H1 (cell line): Measurements from ENCODE around the gene UGT2B15. TPM values are rescaled to one million over a fixed set of nuclear protein-coding genes. Genes with fewer than 3 reads are reported as not detected.

Source experiments
- CTCF ChIA-PET: fragments of 300-600 bp; sonication (Branson Sonifier 250); formaldehyde crosslinking; loops from one replicate; lab custom pipeline; 2021; ENCODE audit not compliant: partially characterized antibody; lab: Charles Lee
- POLR2A ChIA-PET: fragments of 300-600 bp; sonication (Branson Sonifier 250); formaldehyde crosslinking; loops from one replicate; lab custom pipeline; 2021; ENCODE audit warnings: inconsistent platforms; ENCODE audit not compliant: partially characterized antibody; lab: Charles Lee
- DNase-seq, 2 experiments: peaks; one replicate each; pipeline versions ENCODE4 v3.0.0 to v3.0.0-alpha.2; 2010 to 2022; ENCODE audit warnings: low spot score in 2 of 2, low read depth in 1 of 2, mixed read lengths in 1 of 2
- FAIRE-seq: peaks from 2 replicates; lab custom pipeline; 2011; peaks lifted over from hg19 to GRCh38; lab: Jason Lieb, UNC
- H2AFZ ChIP-seq: 2 replicates; pipeline ENCODE4 v1.8.1; 2012; ENCODE audit warnings: low read length, inconsistent platforms
- H2AK5ac ChIP-seq: 2 replicates; pipeline ENCODE4 v1.6.1; 2013; ENCODE audit warnings: low read depth, low read length
- H2BK120ac ChIP-seq: replicated peaks from 2 replicates; pipeline ENCODE3; 2013; ENCODE audit warnings: low read depth, low read length, inconsistent platforms
- H2BK12ac ChIP-seq: 2 replicates; pipeline ENCODE4 v1.6.1; 2013; ENCODE audit warnings: low read depth, low read length
- H2BK15ac ChIP-seq: 2 replicates; pipeline ENCODE4 v1.6.1; 2013; ENCODE audit warnings: low read length
- H2BK20ac ChIP-seq: 2 replicates; pipeline ENCODE4 v1.6.1; 2013; ENCODE audit warnings: low read length
- H2BK5ac ChIP-seq: 2 replicates; pipeline ENCODE4 v1.6.1; 2013; ENCODE audit warnings: low read depth, low read length
- H3K14ac ChIP-seq: 2 replicates; pipeline ENCODE4 v1.6.1; 2013; ENCODE audit warnings: inconsistent platforms; ENCODE audit not compliant: insufficient read length
- H3K18ac ChIP-seq: 2 replicates; pipeline ENCODE4 v1.6.1; 2013; ENCODE audit warnings: low read length; ENCODE audit errors: extremely low read depth
- H3K23ac ChIP-seq: 2 replicates; pipeline ENCODE4 v1.6.1; 2013; ENCODE audit warnings: inconsistent platforms; ENCODE audit not compliant: insufficient read length
- H3K23me2 ChIP-seq: 2 replicates; pipeline ENCODE4 v1.6.1; 2013; ENCODE audit warnings: low read depth, low read length
- H3K27ac ChIP-seq: 2 replicates; pipeline ENCODE4 v1.6.1; 2011; ENCODE audit warnings: low read depth, low read length, inconsistent platforms
- H3K27me3 ChIP-seq, 4 experiments: replicated peaks in 1 of 4; 1 replicate in 1 of 4; 2 replicates in 3 of 4; pipeline versions ENCODE4 v1.6.1 to v1.8.1; 2011 to 2013; ENCODE audit warnings: low read length in 3 of 4, mild to moderate bottlenecking in 3 of 4, inconsistent platforms in 2 of 4, mixed read lengths in 2 of 4, moderate library complexity in 1 of 4; ENCODE audit not compliant: control insufficient read depth in 3 of 4, insufficient read depth in 3 of 4; ENCODE audit errors: extremely low read depth in 1 of 4
- H3K36me3 ChIP-seq, 4 experiments: 2 replicates each; pipeline versions ENCODE4 v1.6.1 to v1.8.1; 2011 to 2013; ENCODE audit warnings: mild to moderate bottlenecking in 4 of 4, low read length in 3 of 4, moderate library complexity in 2 of 4, control low read depth in 1 of 4, inconsistent platforms in 1 of 4; ENCODE audit not compliant: insufficient read depth in 4 of 4, control insufficient read depth in 2 of 4
- H3K4ac ChIP-seq: replicated peaks from 2 replicates; pipeline ENCODE3; 2013; ENCODE audit warnings: low read length, low read depth, mixed read lengths, inconsistent platforms; ENCODE audit not compliant: insufficient read length
- H3K4me1 ChIP-seq, 4 experiments: replicated peaks in 1 of 4; 1 replicate in 1 of 4; 2 replicates in 3 of 4; pipeline versions ENCODE4 v1.6.1 to v1.8.1; 2011 to 2013; ENCODE audit warnings: low read length in 3 of 4, inconsistent platforms in 2 of 4, mixed read lengths in 1 of 4; ENCODE audit not compliant: insufficient read depth in 4 of 4, control insufficient read depth in 3 of 4
- H3K4me2 ChIP-seq, 2 experiments: 2 replicates each; pipeline versions ENCODE4 v1.6.1 to v1.8.1; 2011 to 2013; ENCODE audit warnings: low read depth in 2 of 2, low read length in 2 of 2, control low read depth in 1 of 2, inconsistent platforms in 1 of 2, mild to moderate bottlenecking in 1 of 2; ENCODE audit not compliant: insufficient read depth in 1 of 2
- H3K4me3 ChIP-seq, 4 experiments: fragments of 200-600, 300-600 bp in 1 of 4; sonication (generic), shearing (Covaris generic), sonication (Bioruptor Twin) in 1 of 4; 2 replicates each; pipeline versions ENCODE4 v1.5.1 to v1.8.1; 2011 to 2016; ENCODE audit warnings: low read length in 4 of 4, low read depth in 3 of 4, control low read depth in 2 of 4, inconsistent platforms in 2 of 4, mild to moderate bottlenecking in 2 of 4, mixed read lengths in 1 of 4, moderate library complexity in 1 of 4; ENCODE audit not compliant: insufficient read depth in 2 of 4; ENCODE audit errors: extremely low read depth in 1 of 4
- H3K56ac ChIP-seq: replicated peaks from 2 replicates; pipeline ENCODE3; 2013; ENCODE audit warnings: low read depth, mild to moderate bottlenecking, mixed read lengths, low read length, inconsistent platforms; ENCODE audit not compliant: insufficient read length
- H3K79me1 ChIP-seq: 2 replicates; pipeline ENCODE4 v1.6.1; 2013; ENCODE audit warnings: low read depth, low read length, control low read depth
- H3K79me2 ChIP-seq, 2 experiments: 2 replicates each; pipeline versions ENCODE4 v1.6.1 to v1.8.1; 2012 to 2013; ENCODE audit warnings: low read length in 2 of 2, mild to moderate bottlenecking in 2 of 2, inconsistent platforms in 1 of 2; ENCODE audit not compliant: insufficient read depth in 2 of 2, control insufficient read depth in 1 of 2
- H3K9ac ChIP-seq, 4 experiments: replicated peaks in 1 of 4; 1 replicate in 1 of 4; 2 replicates in 3 of 4; pipeline versions ENCODE4 v1.6.1 to v1.8.1; 2011 to 2013; ENCODE audit warnings: low read depth in 3 of 4, low read length in 3 of 4, control low read depth in 2 of 4, mild to moderate bottlenecking in 2 of 4, moderate library complexity in 2 of 4, inconsistent platforms in 1 of 4; ENCODE audit errors: extremely low read depth in 1 of 4
- H3K9me3 ChIP-seq, 2 experiments: 2 replicates each; pipeline versions ENCODE4 v1.6.1 to v1.8.1; 2012 to 2013; ENCODE audit warnings: mild to moderate bottlenecking in 2 of 2, moderate library complexity in 2 of 2, control low read depth in 1 of 2, inconsistent platforms in 1 of 2, low read depth in 1 of 2, low read length in 1 of 2, mixed read lengths in 1 of 2; ENCODE audit not compliant: insufficient read depth in 2 of 2
- H4K20me1 ChIP-seq, 2 experiments: replicated peaks in 1 of 2; 2 replicates each; pipeline versions ENCODE3 to v1.8.1; 2011 to 2013; ENCODE audit warnings: inconsistent platforms in 2 of 2, low read length in 2 of 2, mild to moderate bottlenecking in 1 of 2; ENCODE audit not compliant: insufficient read depth in 2 of 2, control insufficient read depth in 1 of 2
- H4K5ac ChIP-seq: 2 replicates; pipeline ENCODE4 v1.6.1; 2013; ENCODE audit warnings: low read length, low read depth, mixed read lengths, inconsistent platforms; ENCODE audit not compliant: insufficient read length
- H4K8ac ChIP-seq: 2 replicates; pipeline ENCODE4 v1.8.0; 2013; ENCODE audit warnings: mild to moderate bottlenecking, moderate library complexity, low read length, inconsistent platforms; ENCODE audit not compliant: insufficient read depth; ENCODE audit errors: extremely low read depth
- H4K91ac ChIP-seq: replicated peaks from 2 replicates; pipeline ENCODE3; 2013; ENCODE audit warnings: low read length, mixed read lengths, inconsistent platforms; ENCODE audit not compliant: insufficient read length
- ASH2L ChIP-seq: fragments of 200-600, 300-600 bp; sonication (generic); IDR thresholded peaks from one replicate; pipeline ENCODE4 v1.7.1; 2017; ENCODE audit warnings: low read length
- NRF1 ChIP-seq: IDR thresholded peaks from 2 replicates; pipeline ENCODE4 v1.6.1; 2011; ENCODE audit warnings: mild to moderate bottlenecking, low read depth, low read length, improper control_type of control experiment
- SRF ChIP-seq: IDR thresholded peaks from 2 replicates; pipeline ENCODE4 v1.6.1; 2011; ENCODE audit warnings: mild to moderate bottlenecking, low read depth, low read length, moderate library complexity
- TCF12 ChIP-seq: IDR thresholded peaks from 2 replicates; pipeline ENCODE4 v1.6.1; 2011; ENCODE audit warnings: low read depth, mild to moderate bottlenecking, low read length
- WGBS, 2 experiments: shearing (Covaris generic) in 1 of 2; methylation state at CpG; one replicate each; pipeline versions ENCODE4 v1.1.6 to v1.1.7; 2013 to 2015; ENCODE audit warnings: low lambda C conversion rate in 2 of 2, mixed read lengths in 2 of 2, inconsistent platforms in 1 of 2, low coverage in 1 of 2, missing lambda C conversion rate in 1 of 2; ENCODE audit not compliant: insufficient replicate concordance in 2 of 2, insufficient coverage in 1 of 2, insufficient read length in 1 of 2; ENCODE audit errors: extremely low coverage in 1 of 2, missing lambda C conversion rate in 1 of 2; 5-methylcytosine and 5-hydroxymethylcytosine counted together
- polyA plus RNA-seq, 7 experiments: library from polyadenylated mRNA; depleted of rRNA in 3 of 7; stranded (reverse) in 5 of 7; unstranded in 2 of 7; fragments of >200 nt in 5 of 7; fragments of 200-250 nt in 2 of 7; gene quantifications; 1 replicate in 5 of 7; 2 replicates in 1 of 7; 4 replicates in 1 of 7; pipeline versions ENCODE4 v1.2.1 to v1.2.3, GENCODE V29; 2011 to 2013; ENCODE audit warnings: missing spikeins in 2 of 7, mixed read lengths in 2 of 7
- total RNA-seq: library from RNA; stranded (reverse); fragmentation: NEBNext Ultra II Directional; extraction: Animal tissue kit (Norgen Biotek cat#: 25700); gene quantifications from 2 replicates; pipeline ENCODE4 v1.2.1, GENCODE V29; 2021

The UGT2B15 gene
- total and polyA plus RNA-seq, 2 of the 8 experiments (the other 6 are each of a cell fraction or from before 2014, with no cell fraction given) = not detected

GRCh38 chr4:68683034-68683433, 12.6 kb upstream of the UGT2B15 start:
- Histone ChIP-seq H2BK20ac (no peak overlapping the region), H3K27me3 (no peaks in the 10 kb centered on the region), H3K56ac (no peak overlapping the region), H3K4me2 (no peak overlapping the region), H3K23ac (no peak overlapping the region), H3K9ac (no peak overlapping the region), H2BK15ac (no peak overlapping the region), H3K23me2 (no peaks in the 10 kb centered on the region), H3K27ac (no peak overlapping the region), H4K91ac (no peak overlapping the region), H4K8ac (no peak overlapping the region), H4K5ac (no peak overlapping the region), H3K4ac (no peak overlapping the region), H3K18ac (no peak overlapping the region), H2AK5ac (no peak overlapping the region), H3K9me3 (peaks cover 2 to 9% of the 10 kb centered on the region in 2 experiments; a peak in 3 of 4 replicates), H3K79me2 (no peaks in the 10 kb centered on the region), H3K36me3 (no peaks in the 10 kb centered on the region), H3K14ac (no peak overlapping the region), H2AFZ (no peak overlapping the region), H3K4me1 (0 out of 7 replicates have a peak, but pooled peaks cover 0 to 2% (median 0%) of the 10 kb centered on the region in 4 experiments), H2BK120ac (no peak overlapping the region), H2BK12ac (no peak overlapping the region), H4K20me1 (no peaks in the 10 kb centered on the region), H3K79me1 (no peaks in the 10 kb centered on the region), H3K4me3 (no peak overlapping the region), H2BK5ac (no peak overlapping the region)
- POLR2A ChIA-PET = no interaction called here
- CTCF ChIA-PET = interaction anchor here (0.6 kb wide), 1 partner anchor 108 kb away, joined by 4 read pairs; no protein-coding TSS in a partner anchor
- FAIRE-seq = no peak
- TF ChIP-seq TCF12 = no peak
- no peak for TF ChIP-seq SRF
- TF ChIP-seq ASH2L = no peak
- no peak for TF ChIP-seq NRF1
- DNase-seq = no peak
- 99% methylated on average over 5 of the region's 5 CpGs; no CpG with 5 or more reads in 1 of the 2 experiments for WGBS, 2 experiments
